DMS 273 (cell line): Measurements from ENCODE around the gene MYO5B.
"Not testable (repeated sequence)": the region's sequence is repeated elsewhere in the genome, so short reads cannot be mapped to it uniquely, and the experiment has no call there.

Experiments used
- DNase-seq: peaks from one replicate; lab custom pipeline; 2025; ENCODE audit not compliant: unreplicated experiment; lab: John Stamatoyannopoulos, UW

MYO5B gene

GRCh38 chr18:49893036-49893435, 301.9 kb downstream of the MYO5B start:
- DNase-seq, result no peak

- DNase-seq, result no peak
Measured at GRCh38 chr18:49892148-49892924, 302.6 kb downstream of the MYO5B start.

- DNase-seq, result no peak
Measured at GRCh38 chr18:49890041-49890440, 304.9 kb downstream of the MYO5B start.

- DNase-seq, result not testable (repeated sequence)
Measured at GRCh38 chr18:49889552-49889951, 305.4 kb downstream of the MYO5B start.

- peak; percentile 28 for DNase-seq
Measured at GRCh38 chr18:49886891-49887764, 307.8 kb downstream of the MYO5B start.

- DNase-seq, result no peak
Measured at GRCh38 chr18:49884959-49885358, 310.0 kb downstream of the MYO5B start.

GRCh38 chr18:49884465-49884864, 310.5 kb downstream of the MYO5B start:
- no peak for DNase-seq

GRCh38 chr18:49880661-49881060, 314.3 kb downstream of the MYO5B start:
- DNase-seq, result no peak

- peak; percentile 41 for DNase-seq
Measured at GRCh38 chr18:49879271-49879580, 315.7 kb downstream of the MYO5B start.

GRCh38 chr18:49878567-49879270, 316.2 kb downstream of the MYO5B start:
- DNase-seq, result peak; percentile 49

- DNase-seq, result no peak
Measured at GRCh38 chr18:49878015-49878414, 316.9 kb downstream of the MYO5B start.

- DNase-seq, result no peak
Measured at GRCh38 chr18:49876536-49876935, 318.4 kb downstream of the MYO5B start.

- peak; percentile 67 for DNase-seq
Measured at GRCh38 chr18:49875783-49876182, 319.2 kb downstream of the MYO5B start.

- DNase-seq, result no peak
Measured at GRCh38 chr18:49875155-49875554, 319.8 kb downstream of the MYO5B start.

- DNase-seq, result peak; percentile 6
Measured at GRCh38 chr18:49874238-49874637, 320.7 kb downstream of the MYO5B start.

GRCh38 chr18:49869354-49869753, 325.6 kb downstream of the MYO5B start:
- no peak for DNase-seq

- no peak for DNase-seq
Measured at GRCh38 chr18:49866680-49867079, 328.3 kb downstream of the MYO5B start.

GRCh38 chr18:49865401-49865800, 329.5 kb downstream of the MYO5B start:
- DNase-seq, result peak; percentile 78

- no peak for DNase-seq
Measured at GRCh38 chr18:49863769-49864621, 331.0 kb downstream of the MYO5B start.

GRCh38 chr18:49862656-49863385, 332.1 kb downstream of the MYO5B start:
- DNase-seq, result peak; percentile 94
